Ascending aorta (tissue), 2 donors: ENCODE data around the gene CLCC1. TPM values are rescaled to one million over a fixed set of nuclear protein-coding genes. Genes with fewer than 3 reads are reported as not detected.

Source experiments
- DNase-seq, 2 donors: peaks; one replicate each; pipeline ENCODE4 v3.0.0-alpha.2; 2019; ENCODE audit warnings: low spot score in 2 of 2
- H3K27ac ChIP-seq, 2 donors: fragments of 200-600 bp; sonication (generic); one replicate each; pipeline ENCODE4 v1.5.1; 2016 to 2017; ENCODE audit warnings: mild to moderate bottlenecking in 1 of 2
- H3K27me3 ChIP-seq: fragments of 200-600 bp; sonication (generic); one replicate; pipeline ENCODE4 v1.5.1; 2017
- H3K36me3 ChIP-seq, 2 donors: fragments of 200-600 bp; sonication (generic); one replicate each; pipeline ENCODE4 v1.5.1; 2016
- H3K4me1 ChIP-seq, 2 donors: fragments of 200-600 bp; sonication (generic); one replicate each; pipeline ENCODE4 v1.5.1; 2016 to 2017; ENCODE audit warnings: mild to moderate bottlenecking in 1 of 2
- H3K4me3 ChIP-seq, 2 donors: fragments of 200-600 bp; sonication (generic); one replicate each; pipeline ENCODE4 v1.5.1; 2016 to 2017; ENCODE audit warnings: mild to moderate bottlenecking in 1 of 2
- H3K9me3 ChIP-seq, 2 donors: fragments of 200-600 bp; sonication (generic); one replicate each; pipeline ENCODE4 v1.5.1; 2016
- intact Hi-C: fragments of 100-400 bp; cut with DNase I; formaldehyde crosslinking; loops from one replicate; pipeline ENCODE4 v1.15.1; 2023
- total RNA-seq: library from RNA; depleted of rRNA; stranded (reverse); fragments of >200 nt; gene quantifications from one replicate; pipeline ENCODE4 v1.1.0, GENCODE V29; 2016
- TF ChIP-seq, protein P1 (sequence below), 3 experiments: fragments of 200-600 bp in 2 of 3; fragments of 450-650 bp in 1 of 3; sonication (generic) in 2 of 3; IDR thresholded peaks; one replicate each; pipeline ENCODE4 v1.5.1; 2016 to 2019; ENCODE audit warnings: antibody characterized with exemption in 3 of 3, mild to moderate bottlenecking in 1 of 3, moderate library complexity in 1 of 3

CLCC1 gene
- total RNA-seq, 1 donor from 2014 or later = 18.1 TPM

DNA sequence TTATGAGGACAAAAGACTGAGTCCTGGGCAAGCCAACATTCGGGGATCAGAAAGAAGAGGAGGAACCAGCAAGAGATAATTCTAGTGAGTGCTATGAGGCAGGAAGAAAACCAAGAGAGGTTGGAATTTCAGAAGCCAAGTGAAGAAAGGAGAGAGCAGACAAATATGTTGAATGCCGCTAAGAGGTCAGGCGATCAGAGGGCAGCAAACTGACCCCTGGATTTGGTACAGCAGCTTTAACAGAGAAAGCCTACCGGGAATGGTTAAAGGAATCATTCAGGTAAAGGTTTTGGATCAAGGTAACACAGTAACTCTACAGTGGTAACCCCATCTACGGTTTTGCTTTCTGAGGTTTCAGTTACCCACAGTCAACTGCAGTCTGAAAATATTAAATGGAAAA lies 5.4 kb downstream of the CLCC1 start:
- Histone ChIP-seq H3K27me3 (no peaks in the 10 kb centered on the region), H3K27ac (no peak overlapping the region), H3K4me3 (no peak overlapping the region), H3K36me3 (peaks cover 0 to 27% of the 10 kb centered on the region in 2 donors), H3K9me3 (no peaks in the 10 kb centered on the region), H3K4me1 (peaks cover 10 to 11% of the 10 kb centered on the region in 2 donors)
- TF ChIP-seq, protein P1, sequence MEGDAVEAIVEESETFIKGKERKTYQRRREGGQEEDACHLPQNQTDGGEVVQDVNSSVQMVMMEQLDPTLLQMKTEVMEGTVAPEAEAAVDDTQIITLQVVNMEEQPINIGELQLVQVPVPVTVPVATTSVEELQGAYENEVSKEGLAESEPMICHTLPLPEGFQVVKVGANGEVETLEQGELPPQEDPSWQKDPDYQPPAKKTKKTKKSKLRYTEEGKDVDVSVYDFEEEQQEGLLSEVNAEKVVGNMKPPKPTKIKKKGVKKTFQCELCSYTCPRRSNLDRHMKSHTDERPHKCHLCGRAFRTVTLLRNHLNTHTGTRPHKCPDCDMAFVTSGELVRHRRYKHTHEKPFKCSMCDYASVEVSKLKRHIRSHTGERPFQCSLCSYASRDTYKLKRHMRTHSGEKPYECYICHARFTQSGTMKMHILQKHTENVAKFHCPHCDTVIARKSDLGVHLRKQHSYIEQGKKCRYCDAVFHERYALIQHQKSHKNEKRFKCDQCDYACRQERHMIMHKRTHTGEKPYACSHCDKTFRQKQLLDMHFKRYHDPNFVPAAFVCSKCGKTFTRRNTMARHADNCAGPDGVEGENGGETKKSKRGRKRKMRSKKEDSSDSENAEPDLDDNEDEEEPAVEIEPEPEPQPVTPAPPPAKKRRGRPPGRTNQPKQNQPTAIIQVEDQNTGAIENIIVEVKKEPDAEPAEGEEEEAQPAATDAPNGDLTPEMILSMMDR (IDR thresholded peaks at IDR 0.05) = no peak
- DNase-seq = no peak
- intact Hi-C loops = no loop called here

DNA sequence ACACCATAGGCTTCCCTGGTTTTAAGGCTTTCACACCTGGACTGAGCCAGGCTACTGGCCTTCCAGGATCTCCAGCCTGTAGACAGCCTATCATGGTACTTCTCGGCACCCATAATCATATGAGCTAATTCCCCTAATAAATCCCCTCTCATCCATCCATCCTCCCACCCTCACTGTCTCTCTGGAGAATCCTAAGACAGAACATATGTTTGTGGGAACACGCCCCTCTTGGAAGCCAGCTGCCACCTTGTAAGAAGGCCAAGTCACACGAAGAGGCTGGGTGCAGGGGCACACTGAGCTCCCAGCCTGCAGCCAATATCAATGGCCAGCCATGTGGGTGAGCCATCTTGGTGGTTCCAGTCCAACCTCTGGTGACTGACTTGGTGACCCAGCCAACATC lies 7.4 kb downstream of the CLCC1 start:
- peaks cover 0 to 27% of the 10 kb centered on the region in 2 donors for H3K36me3 ChIP-seq
- H3K4me3 ChIP-seq = no peak overlapping the region
- no peak for DNase-seq
- no peak overlapping the region for H3K27ac ChIP-seq
- H3K4me1 ChIP-seq = no peaks in the 10 kb centered on the region
- H3K9me3 ChIP-seq = no peaks in the 10 kb centered on the region
- TF ChIP-seq, protein P1 (IDR thresholded peaks at IDR 0.05) = no peak
- no peaks in the 10 kb centered on the region for H3K27me3 ChIP-seq
- intact Hi-C loops = no loop called here

DNA sequence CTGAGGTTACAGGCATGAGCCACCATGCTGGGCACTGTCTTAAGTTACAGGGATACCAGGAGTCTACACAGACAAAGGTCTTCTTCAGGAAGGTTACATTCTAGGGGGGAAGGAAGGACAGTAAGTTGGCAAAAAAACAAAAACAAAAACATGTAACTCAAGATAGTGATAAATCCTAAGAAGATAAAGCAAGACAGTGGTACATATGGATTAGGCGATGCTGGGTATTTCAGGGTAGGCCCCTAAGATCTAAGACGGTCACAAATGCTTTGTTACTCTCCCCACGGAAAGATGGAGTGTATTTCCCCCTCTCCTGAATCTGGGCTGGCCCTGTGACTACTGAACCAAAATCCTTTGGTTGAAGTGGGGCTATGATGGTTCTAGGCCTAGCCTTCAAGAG lies 8.2 kb downstream of the CLCC1 start:
- no peaks in the 10 kb centered on the region for H3K9me3 ChIP-seq
- H3K4me3 ChIP-seq = no peak overlapping the region
- H3K4me1 ChIP-seq = no peaks in the 10 kb centered on the region
- DNase-seq = no peak
- no peaks in the 10 kb centered on the region for H3K27me3 ChIP-seq
- H3K36me3 ChIP-seq = peaks cover 0 to 27% of the 10 kb centered on the region in 2 donors
- TF ChIP-seq, protein P1 (IDR thresholded peaks at IDR 0.05) = no peak
- no peak overlapping the region for H3K27ac ChIP-seq
- intact Hi-C loops = no loop called here

DNA sequence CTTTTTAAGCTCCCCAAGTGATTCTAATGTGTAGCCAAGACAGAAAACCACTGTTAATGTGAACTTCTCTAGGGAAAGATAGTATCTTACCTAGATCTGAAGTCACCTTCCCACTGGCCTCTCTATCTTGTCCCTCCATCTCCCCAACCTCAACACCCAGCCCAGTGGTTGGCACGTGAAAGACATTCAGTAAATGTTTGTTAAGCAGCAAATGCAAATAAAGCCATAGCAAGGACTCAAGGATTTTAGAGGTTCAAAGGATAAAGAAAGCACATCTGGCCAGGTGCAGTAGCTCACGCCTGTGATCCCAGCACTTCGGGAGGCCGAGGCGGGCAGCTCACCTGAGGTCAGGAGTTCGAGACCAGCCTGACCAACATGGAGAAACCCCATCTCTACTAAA lies 9.8 kb downstream of the CLCC1 start:
- Histone ChIP-seq H3K4me1 (peaks cover 0 to 4% of the 10 kb centered on the region in 2 donors), H3K27ac (no peak overlapping the region), H3K27me3 (no peaks in the 10 kb centered on the region), H3K36me3 (peaks cover 0 to 23% of the 10 kb centered on the region in 2 donors), H3K9me3 (no peaks in the 10 kb centered on the region), H3K4me3 (no peak overlapping the region)
- intact Hi-C loops = no loop called here
- DNase-seq = no peak
- TF ChIP-seq, protein P1 (IDR thresholded peaks at IDR 0.05) = no peak

DNA sequence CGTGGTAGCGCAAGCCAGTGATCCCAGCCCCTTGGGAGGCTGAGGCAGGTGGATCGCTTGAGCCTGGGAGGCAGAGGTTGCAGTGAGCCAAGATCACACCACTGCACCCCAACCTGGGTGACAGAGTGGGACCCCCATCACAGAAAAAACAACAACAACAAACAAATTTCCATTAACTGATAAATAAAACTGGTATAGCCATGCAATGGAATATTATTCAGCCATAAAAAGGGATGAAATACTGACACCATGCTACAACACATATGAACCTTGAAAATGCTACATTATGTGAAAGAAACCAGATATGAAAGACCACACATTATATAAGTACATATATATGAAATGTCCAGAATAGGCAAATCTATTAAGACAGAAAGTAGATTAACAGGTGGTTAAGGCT lies 12.0 kb downstream of the CLCC1 start:
- Histone ChIP-seq H3K27ac (no peak overlapping the region), H3K4me1 (peaks cover 0 to 8% of the 10 kb centered on the region in 2 donors), H3K9me3 (no peaks in the 10 kb centered on the region), H3K36me3 (peaks cover 4 to 32% of the 10 kb centered on the region in 2 donors), H3K27me3 (no peaks in the 10 kb centered on the region), H3K4me3 (no peak overlapping the region)
- intact Hi-C loops = no loop called here
- TF ChIP-seq, protein P1 (IDR thresholded peaks at IDR 0.05) = no peak
- DNase-seq = no peak

DNA sequence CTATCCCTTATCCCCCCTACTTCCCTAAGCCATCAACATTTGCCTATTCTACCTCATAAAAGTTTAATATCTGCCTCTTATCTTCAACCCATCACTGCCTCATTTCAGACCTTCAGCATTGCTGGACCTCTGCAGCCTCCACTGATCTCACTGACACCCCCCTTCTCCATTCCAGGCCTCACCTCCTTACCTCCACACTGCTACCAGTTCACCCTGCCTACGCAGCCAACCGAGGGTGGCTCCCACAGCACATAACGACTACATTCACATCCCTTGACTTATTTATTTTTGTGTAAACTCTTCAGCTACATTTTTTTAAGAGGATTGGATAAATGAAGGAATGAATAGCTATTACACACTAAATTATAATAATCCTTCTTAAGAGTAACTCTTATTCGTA lies 14.2 kb downstream of the CLCC1 start:
- intact Hi-C loops = no loop called here

More for the DNA sequence above, 14.2 kb downstream of the CLCC1 start:
- H3K9me3 ChIP-seq = no peaks in the 10 kb centered on the region
- no peak overlapping the region for H3K27ac ChIP-seq
- H3K27me3 ChIP-seq = no peaks in the 10 kb centered on the region
- H3K4me3 ChIP-seq = no peak overlapping the region
- DNase-seq = no peak
- H3K36me3 ChIP-seq = peaks cover 17 to 29% of the 10 kb centered on the region in 2 donors
- TF ChIP-seq, protein P1 (IDR thresholded peaks at IDR 0.05) = no peak
- H3K4me1 ChIP-seq = peaks cover 0 to 8% of the 10 kb centered on the region in 2 donors
